Caco-2 (cell line): Measurements from ENCODE around the gene UGT8. TPM values are rescaled to one million over a fixed set of nuclear protein-coding genes. Genes with fewer than 3 reads are reported as not detected.

Experiments
- Bru-seq: library from RNA; stranded (reverse); fragments of 400-500 nt; gene quantifications from one replicate; lab custom pipeline; 2021; lab: Mats Ljungman, UMichigan
- BruChase-seq, 2 experiments: library from RNA; stranded (reverse); fragments of 400-500 nt; gene quantifications; one replicate each; lab custom pipeline; 2021; lab: Mats Ljungman, UMichigan
- BruUV-seq: library from RNA; stranded (reverse); fragments of 400-500 nt; replicated peaks from 2 replicates; lab custom pipeline; 2021; lab: Mats Ljungman, UMichigan
- CTCF ChIA-PET: fragments of 300-600 bp; sonication (Branson Sonifier 250); formaldehyde crosslinking; loops from one replicate; lab custom pipeline; 2022; ENCODE audit warnings: antibody characterized with exemption; lab: Charles Lee
- POLR2A ChIA-PET: fragments of 300-600 bp; sonication (Branson Sonifier 250); formaldehyde crosslinking; loops from one replicate; lab custom pipeline; 2022; ENCODE audit warnings: antibody characterized with exemption; lab: Charles Lee
- DNase-seq, 2 experiments: peaks; one replicate each; pipeline versions ENCODE4 v3.0.0 to v3.0.0-alpha.2; 2020 to 2022
- H3K27me3 ChIP-seq: replicated peaks from 2 replicates; pipeline ENCODE4 v1.6.0; 2011; ENCODE audit warnings: low read length; ENCODE audit not compliant: control insufficient read depth, insufficient read depth
- H3K36me3 ChIP-seq: 2 replicates; pipeline ENCODE4 v1.5.1; 2011; ENCODE audit warnings: low read length; ENCODE audit not compliant: control insufficient read depth, insufficient read depth
- H3K4me1 ChIP-seq: fragments of 250-450 bp; sonication (Bioruptor Pico); 2 replicates; pipeline ENCODE4 v1.5.1; 2020; ENCODE audit warnings: mild to moderate bottlenecking
- H3K4me3 ChIP-seq: 2 replicates; pipeline ENCODE4 v1.5.1; 2011; ENCODE audit warnings: low read depth, mild to moderate bottlenecking, control low read depth, low read length
- H3K9me3 ChIP-seq: fragments of 250-450 bp; sonication (Bioruptor Pico); 2 replicates; pipeline ENCODE4 v1.5.1; 2020; ENCODE audit warnings: mild to moderate bottlenecking, moderate library complexity
- H3K27ac Mint-ChIP-seq: one replicate; pipeline ENCODE4 v1.8.0; 2022; ENCODE audit warnings: mixed read lengths; ENCODE audit not compliant: unreplicated experiment
- H3K27me3 Mint-ChIP-seq: one replicate; pipeline ENCODE4 v1.8.0; 2022; ENCODE audit warnings: mixed read lengths; ENCODE audit not compliant: insufficient read depth, unreplicated experiment
- H3K36me3 Mint-ChIP-seq: one replicate; pipeline ENCODE4 v1.8.0; 2022; ENCODE audit warnings: mild to moderate bottlenecking, mixed read lengths; ENCODE audit not compliant: insufficient read depth, unreplicated experiment
- H3K4me1 Mint-ChIP-seq: one replicate; pipeline ENCODE4 v1.8.0; 2022; ENCODE audit warnings: low read depth, mixed read lengths; ENCODE audit not compliant: unreplicated experiment
- H3K4me3 Mint-ChIP-seq: one replicate; pipeline ENCODE4 v1.8.0; 2022; ENCODE audit warnings: mild to moderate bottlenecking, moderate library complexity, mixed read lengths; ENCODE audit not compliant: unreplicated experiment
- H3K9me3 Mint-ChIP-seq: one replicate; pipeline ENCODE4 v1.8.0; 2022; ENCODE audit warnings: mixed read lengths; ENCODE audit not compliant: unreplicated experiment
- intact Hi-C: fragments of 100-400 bp; cut with micrococcal nuclease; formaldehyde crosslinking; loops from one replicate; pipeline ENCODE4 v1.10.0; 2022; ENCODE audit not compliant: unreplicated experiment
- long read RNA-seq: library from polyadenylated mRNA; stranded (forward); transcript quantifications from one replicate; pipeline ENCODE4 v2.0.0, GENCODE V29; 2022
- total RNA-seq: library from RNA; stranded (reverse); gene quantifications from 2 replicates; pipeline ENCODE4 v1.2.3, GENCODE V29; 2022
- TF ChIP-seq, protein P1 (sequence below), 2 experiments: fragments of 200-600 bp in 1 of 2; IDR thresholded peaks; 1 replicate in 1 of 2; 2 replicates in 1 of 2; pipeline versions ENCODE4 v1.5.1 to v1.8.0; 2011 to 2022; ENCODE audit warnings: antibody characterized with exemption in 1 of 2, control low read depth in 1 of 2, inconsistent platforms in 1 of 2, low read depth in 1 of 2, low read length in 1 of 2, mild to moderate bottlenecking in 1 of 2, moderate library complexity in 1 of 2; ENCODE audit not compliant: insufficient read depth in 1 of 2, severe bottlenecking in 1 of 2, unreplicated experiment in 1 of 2

UGT8 gene, protein sequence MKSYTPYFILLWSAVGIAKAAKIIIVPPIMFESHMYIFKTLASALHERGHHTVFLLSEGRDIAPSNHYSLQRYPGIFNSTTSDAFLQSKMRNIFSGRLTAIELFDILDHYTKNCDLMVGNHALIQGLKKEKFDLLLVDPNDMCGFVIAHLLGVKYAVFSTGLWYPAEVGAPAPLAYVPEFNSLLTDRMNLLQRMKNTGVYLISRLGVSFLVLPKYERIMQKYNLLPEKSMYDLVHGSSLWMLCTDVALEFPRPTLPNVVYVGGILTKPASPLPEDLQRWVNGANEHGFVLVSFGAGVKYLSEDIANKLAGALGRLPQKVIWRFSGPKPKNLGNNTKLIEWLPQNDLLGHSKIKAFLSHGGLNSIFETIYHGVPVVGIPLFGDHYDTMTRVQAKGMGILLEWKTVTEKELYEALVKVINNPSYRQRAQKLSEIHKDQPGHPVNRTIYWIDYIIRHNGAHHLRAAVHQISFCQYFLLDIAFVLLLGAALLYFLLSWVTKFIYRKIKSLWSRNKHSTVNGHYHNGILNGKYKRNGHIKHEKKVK
- total RNA-seq (11.9 and 14.8 TPM in 2 replicates), Bru-seq, nascent RNA (percentile 73 among the genes with signal in this experiment), BruChase-seq, experiment 1, labeled RNA remaining after a 2-hour chase (percentile 63 among the genes with signal in this experiment), BruChase-seq, experiment 2, labeled RNA remaining after a 6-hour chase (percentile 71 among the genes with signal in this experiment)
- long read RNA-seq, full-length matches to known transcripts, result 32 of 42 reads
- long read RNA-seq, partial matches to known transcripts, result 10 of 42 reads
- long read RNA-seq, other reads (novel, unspliced or antisense), result 0 of 42 reads

DNA sequence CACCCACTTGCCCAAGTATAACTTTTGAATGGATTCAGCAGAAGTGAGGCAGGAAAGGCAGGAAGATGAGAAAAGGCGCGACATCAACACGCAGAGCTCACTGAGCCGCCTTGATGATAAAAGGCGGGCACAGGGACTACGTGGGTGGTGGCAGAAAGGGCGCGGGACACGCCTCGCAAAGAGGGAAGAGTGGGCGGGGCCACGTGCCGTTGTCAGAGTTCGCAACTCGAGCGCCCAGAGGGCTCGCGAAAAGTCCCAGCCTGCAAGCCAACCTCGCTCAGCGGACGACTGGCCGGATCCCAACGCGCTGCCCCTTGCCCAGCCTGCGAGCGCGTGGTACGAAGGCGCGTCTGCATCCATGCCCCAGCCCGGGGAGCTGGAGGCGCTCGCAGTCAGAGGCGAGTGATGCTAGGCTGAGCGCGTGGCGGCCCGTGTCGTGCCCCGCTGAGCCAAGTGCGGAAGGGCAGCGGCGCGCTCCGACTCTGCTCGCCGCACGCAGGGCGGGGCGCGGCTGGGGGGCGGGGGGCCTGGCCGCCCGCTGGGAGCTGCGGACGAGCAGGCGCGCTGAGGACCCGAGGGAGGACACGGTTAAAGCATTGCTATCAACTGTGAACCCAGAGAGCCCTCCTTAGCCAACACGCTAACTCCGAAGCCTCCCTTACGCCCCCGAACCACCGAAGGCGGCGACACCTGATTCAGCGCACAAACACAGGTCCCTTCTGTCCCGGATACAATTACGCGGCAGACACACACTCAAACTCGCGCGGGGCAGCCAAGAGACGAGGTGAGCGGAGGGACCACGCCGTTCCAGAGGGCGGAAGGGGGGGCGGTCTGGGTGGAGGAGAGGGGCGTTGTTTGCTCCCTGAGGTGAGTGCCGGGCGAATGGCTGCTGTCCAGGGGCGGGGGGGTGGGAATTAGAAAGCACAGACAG is at the start of gene UGT8:
TSS of gene UGT8 (plus strand) at position 617 of the 931 bp plus-strand sequence. CDS start 24,074 bp downstream, outside the sequence.
- Mint-ChIP-seq H3K27ac (peak within 1 kb of the TSS; percentile 52), H3K4me3 (peak within 1 kb of the TSS; percentile 96), H3K36me3 (no peaks in the 10 kb centered on the region), H3K27me3 (peaks cover 4% of the 10 kb centered on the region), H3K9me3 (no peaks in the 10 kb centered on the region), H3K4me1 (peaks cover 8% of the 10 kb centered on the region)
- peak; percentile 70 to 75 for DNase-seq
- H3K36me3 ChIP-seq, result no peaks in the 10 kb centered on the region
- TF ChIP-seq, protein P1, sequence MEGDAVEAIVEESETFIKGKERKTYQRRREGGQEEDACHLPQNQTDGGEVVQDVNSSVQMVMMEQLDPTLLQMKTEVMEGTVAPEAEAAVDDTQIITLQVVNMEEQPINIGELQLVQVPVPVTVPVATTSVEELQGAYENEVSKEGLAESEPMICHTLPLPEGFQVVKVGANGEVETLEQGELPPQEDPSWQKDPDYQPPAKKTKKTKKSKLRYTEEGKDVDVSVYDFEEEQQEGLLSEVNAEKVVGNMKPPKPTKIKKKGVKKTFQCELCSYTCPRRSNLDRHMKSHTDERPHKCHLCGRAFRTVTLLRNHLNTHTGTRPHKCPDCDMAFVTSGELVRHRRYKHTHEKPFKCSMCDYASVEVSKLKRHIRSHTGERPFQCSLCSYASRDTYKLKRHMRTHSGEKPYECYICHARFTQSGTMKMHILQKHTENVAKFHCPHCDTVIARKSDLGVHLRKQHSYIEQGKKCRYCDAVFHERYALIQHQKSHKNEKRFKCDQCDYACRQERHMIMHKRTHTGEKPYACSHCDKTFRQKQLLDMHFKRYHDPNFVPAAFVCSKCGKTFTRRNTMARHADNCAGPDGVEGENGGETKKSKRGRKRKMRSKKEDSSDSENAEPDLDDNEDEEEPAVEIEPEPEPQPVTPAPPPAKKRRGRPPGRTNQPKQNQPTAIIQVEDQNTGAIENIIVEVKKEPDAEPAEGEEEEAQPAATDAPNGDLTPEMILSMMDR (IDR thresholded peaks at IDR 0.05; ENCODE audit: insufficient read depth in 1 of 2, low read depth in 1 of 2, low read length in 1 of 2, severe bottlenecking in 1 of 2, unreplicated experiment in 1 of 2), result no peak
- H3K4me3 ChIP-seq, result peak within 1 kb of the TSS; percentile 77
- intact Hi-C loops, result loop anchor here (1.0 to 2.0 kb wide), 4 partner anchors 16 to 56 kb away; no protein-coding TSS in a partner anchor
- no peaks in the 10 kb centered on the region for H3K27me3 ChIP-seq
- POLR2A ChIA-PET, result interaction anchor here (0.6 to 1.0 kb wide), 3 partner anchors 36 to 50 kb away, joined by 3 read pairs; no protein-coding TSS in a partner anchor
- no peaks in the 10 kb centered on the region for H3K9me3 ChIP-seq
- CTCF ChIA-PET, result interaction anchor here (0.5 kb wide), 1 partner anchor 35 kb away, joined by 3 read pairs; no protein-coding TSS in a partner anchor
- H3K4me1 ChIP-seq, result 0 out of 2 replicates have a peak, but pooled peaks cover 3% of the 10 kb centered on the region
- BruUV-seq, result no TSS peak

DNA sequence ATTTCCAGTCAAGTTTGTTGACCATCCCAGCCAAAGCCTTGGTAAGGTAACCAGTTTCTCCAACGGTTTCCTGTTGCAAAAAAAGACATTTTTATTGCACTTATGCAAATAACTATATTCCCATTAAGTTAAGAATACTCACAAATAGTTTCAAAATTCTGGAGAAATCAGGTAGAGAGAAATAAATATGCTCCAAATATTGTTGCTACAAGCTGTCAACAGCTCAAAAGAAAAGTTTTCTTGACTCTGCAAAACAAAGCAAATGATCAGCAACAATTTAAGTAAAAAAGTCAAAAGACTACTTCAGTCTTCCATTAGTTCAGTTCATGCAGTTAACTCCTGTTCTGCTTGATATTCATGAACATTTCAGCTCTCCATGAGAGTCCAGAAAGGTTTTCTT is 49.0 kb upstream of the UGT8 start:
- Histone ChIP-seq H3K36me3 (no peaks in the 10 kb centered on the region), H3K9me3 (no peaks in the 10 kb centered on the region), H3K4me3 (no peak overlapping the region), H3K27me3 (no peaks in the 10 kb centered on the region), H3K4me1 (no peaks in the 10 kb centered on the region; the same call in 1 of the 2 replicates)
- ChIA-PET CTCF (no interaction called here), POLR2A (no interaction called here)
- DNase-seq, result no peak
- Mint-ChIP-seq H3K4me3 (no peak overlapping the region), H3K9me3 (peaks cover 47% of the 10 kb centered on the region), H3K4me1 (peaks cover 10% of the 10 kb centered on the region), H3K27me3 (no peaks in the 10 kb centered on the region), H3K36me3 (no peaks in the 10 kb centered on the region), H3K27ac (no peak overlapping the region)
- intact Hi-C loops, result no loop called here
- BruUV-seq, result no TSS peak
- TF ChIP-seq, protein P1 (IDR thresholded peaks at IDR 0.05; ENCODE audit: insufficient read depth in 1 of 2, low read depth in 1 of 2, low read length in 1 of 2, severe bottlenecking in 1 of 2, unreplicated experiment in 1 of 2), result no peak
